SU-DHL-6 (cell line): Measurements from ENCODE around the gene CCDC7.

Experiments
- H2AFZ ChIP-seq: fragments of 200-600 bp; sonication (generic); 2 replicates; pipeline ENCODE4 v1.6.1; 2014; ENCODE audit warnings: low read depth, mild to moderate bottlenecking, moderate library complexity, mixed read lengths, antibody characterized with exemption, low read length; ENCODE audit not compliant: severe bottlenecking
- H3F3A ChIP-seq: fragments of 200-600 bp; shearing (Covaris generic); 2 replicates; pipeline ENCODE4 v1.6.0; 2016; ENCODE audit warnings: antibody characterized with exemption, mild to moderate bottlenecking; ENCODE audit not compliant: insufficient read depth
- H3K27ac ChIP-seq: fragments of 200-600 bp; sonication (generic); 2 replicates; pipeline ENCODE4 v1.5.1; 2016; ENCODE audit warnings: low read depth, mild to moderate bottlenecking, low read length, moderate library complexity, mixed read lengths
- H3K27me3 ChIP-seq: fragments of 200-600 bp; sonication (generic), shearing (Covaris generic); 2 replicates; pipeline ENCODE4 v1.6.0; 2014; ENCODE audit warnings: mild to moderate bottlenecking, low read length
- H3K36me3 ChIP-seq: fragments of 200-600 bp; sonication (generic); 2 replicates; pipeline ENCODE4 v1.6.1; 2014; ENCODE audit warnings: mild to moderate bottlenecking, low read length, mixed read lengths
- H3K4me2 ChIP-seq: fragments of 300-600, 200-600 bp; shearing (Covaris generic), sonication (generic); 2 replicates; pipeline ENCODE4 v1.6.0; 2014; ENCODE audit warnings: low read length, low read depth, mild to moderate bottlenecking; ENCODE audit not compliant: poor library complexity, severe bottlenecking
- H3K4me3 ChIP-seq: fragments of 200-600 bp; sonication (generic); 2 replicates; pipeline ENCODE4 v1.5.1; 2014; ENCODE audit warnings: antibody characterized with exemption, low read length, mild to moderate bottlenecking, mixed read lengths; ENCODE audit not compliant: insufficient read depth, poor library complexity, severe bottlenecking
- H3K79me2 ChIP-seq: fragments of 200-600 bp; sonication (generic); 2 replicates; pipeline ENCODE4 v1.6.1; 2014; ENCODE audit warnings: mild to moderate bottlenecking, low read length, moderate library complexity; ENCODE audit not compliant: insufficient read depth
- H3K9ac ChIP-seq: fragments of 200-600 bp; sonication (generic); 2 replicates; pipeline ENCODE4 v1.7.0; 2014; ENCODE audit warnings: mild to moderate bottlenecking, low read length
- H3K9me2 ChIP-seq: fragments of 200-600 bp; sonication (generic); replicated peaks from 2 replicates; pipeline ENCODE4 v1.6.1; 2014; ENCODE audit warnings: low read length; ENCODE audit not compliant: insufficient read depth
- H3K9me3 ChIP-seq: fragments of 200-600 bp; sonication (generic); 2 replicates; pipeline ENCODE4 v1.6.1; 2014; ENCODE audit warnings: low read length, mixed read lengths; ENCODE audit not compliant: insufficient read depth
- H4K20me1 ChIP-seq: fragments of 200-600 bp; sonication (generic); 2 replicates; pipeline ENCODE4 v1.6.1; 2014; ENCODE audit warnings: low read depth, mild to moderate bottlenecking, antibody characterized with exemption, low read length, moderate library complexity, mixed read lengths
- CTCF ChIP-seq: fragments of 200-600 bp; sonication (generic); IDR thresholded peaks from one replicate; pipeline ENCODE4 v1.5.1; 2017; ENCODE audit warnings: antibody characterized with exemption, mild to moderate bottlenecking, low read length, moderate library complexity; ENCODE audit not compliant: insufficient read depth, poor library complexity, severe bottlenecking
- EZH2phosphoT487 ChIP-seq: fragments of 200-600 bp; sonication (generic), shearing (Covaris generic); conservative IDR thresholded peaks from 2 replicates; pipeline ENCODE4 v1.6.1; 2018; ENCODE audit warnings: mild to moderate bottlenecking, antibody characterized with exemption, low read length, moderate library complexity, mixed read lengths

CCDC7 gene

GRCh38 chr10:32413513-32413912 is 32.4 kb upstream of the CCDC7 start:
- Histone ChIP-seq H3K4me2 (no peak overlapping the region), H3K27me3 (no peaks in the 10 kb centered on the region), H3K9me2 (no peaks in the 10 kb centered on the region; the same call in 1 of the 2 replicates), H3K79me2 (no peaks in the 10 kb centered on the region), H3K4me3 (no peak overlapping the region), H3K9ac (no peak overlapping the region), H3K36me3 (no peaks in the 10 kb centered on the region), H3K27ac (no peak overlapping the region), H3F3A (no peaks in the 10 kb centered on the region), H3K9me3 (no peaks in the 10 kb centered on the region), H2AFZ (no peak overlapping the region), H4K20me1 (no peaks in the 10 kb centered on the region)
- TF ChIP-seq EZH2phosphoT487 (no peak), CTCF (no peak)

- no peak overlapping the region for H2AFZ ChIP-seq
- no peak overlapping the region for H3K4me3 ChIP-seq
- no peaks in the 10 kb centered on the region for H4K20me1 ChIP-seq
- H3K36me3 ChIP-seq: no peaks in the 10 kb centered on the region
- H3K9ac ChIP-seq: no peak overlapping the region
- H3F3A ChIP-seq: no peaks in the 10 kb centered on the region
- H3K4me2 ChIP-seq: no peak overlapping the region
- no peaks in the 10 kb centered on the region for H3K9me2 ChIP-seq
- no peak overlapping the region for H3K27ac ChIP-seq
- no peaks in the 10 kb centered on the region for H3K27me3 ChIP-seq
- TF ChIP-seq EZH2phosphoT487 (no peak), CTCF (no peak)
- H3K79me2 ChIP-seq: no peaks in the 10 kb centered on the region
- H3K9me3 ChIP-seq: no peaks in the 10 kb centered on the region
Observed at GRCh38 chr10:32415361-32415760, 30.6 kb upstream of the CCDC7 start.

GRCh38 chr10:32417911-32418547 is 27.9 kb upstream of the CCDC7 start:
- Histone ChIP-seq H4K20me1 (no peaks in the 10 kb centered on the region), H3F3A (no peaks in the 10 kb centered on the region), H2AFZ (no peak overlapping the region), H3K4me2 (no peak overlapping the region), H3K9me2 (no peaks in the 10 kb centered on the region), H3K9me3 (no peaks in the 10 kb centered on the region), H3K27ac (no peak overlapping the region), H3K36me3 (no peaks in the 10 kb centered on the region), H3K27me3 (no peaks in the 10 kb centered on the region), H3K79me2 (no peaks in the 10 kb centered on the region), H3K9ac (no peak overlapping the region), H3K4me3 (no peak overlapping the region)
- TF ChIP-seq CTCF (no peak), EZH2phosphoT487 (no peak)
